Nephron (organoid): Measurements from ENCODE around the gene TRMT44.

ENCODE experiments used
- H3K27ac Mint-ChIP-seq, 3 experiments: 2 replicates each; pipeline ENCODE4 v1.8.0; 2020; ENCODE audit warnings: mixed read lengths in 3 of 3, mild to moderate bottlenecking in 2 of 3, moderate library complexity in 1 of 3
- H3K27me3 Mint-ChIP-seq: 2 replicates; pipeline ENCODE4 v1.8.0; 2021; ENCODE audit warnings: low read depth, mild to moderate bottlenecking, moderate library complexity, mixed read lengths
- H3K36me3 Mint-ChIP-seq: 2 replicates; pipeline ENCODE4 v1.8.0; 2020; ENCODE audit warnings: low read depth, mixed read lengths
- H3K4me1 Mint-ChIP-seq: 2 replicates; pipeline ENCODE4 v1.8.0; 2020; ENCODE audit warnings: mixed read lengths
- H3K4me3 Mint-ChIP-seq, 3 experiments: 2 replicates each; pipeline ENCODE4 v1.8.0; 2020; ENCODE audit warnings: mild to moderate bottlenecking in 3 of 3, mixed read lengths in 3 of 3, moderate library complexity in 2 of 3
- H3K9me3 Mint-ChIP-seq: 2 replicates; pipeline ENCODE4 v1.8.0; 2020; ENCODE audit warnings: mixed read lengths
- CTCF ChIP-seq, 3 experiments: fragments of 200-600 bp; sonication (generic); IDR thresholded peaks; one replicate each; pipeline ENCODE4 v1.5.0; 2021; ENCODE audit warnings: antibody characterized with exemption in 3 of 3; ENCODE audit not compliant: unreplicated experiment in 3 of 3

Gene TRMT44

DNA sequence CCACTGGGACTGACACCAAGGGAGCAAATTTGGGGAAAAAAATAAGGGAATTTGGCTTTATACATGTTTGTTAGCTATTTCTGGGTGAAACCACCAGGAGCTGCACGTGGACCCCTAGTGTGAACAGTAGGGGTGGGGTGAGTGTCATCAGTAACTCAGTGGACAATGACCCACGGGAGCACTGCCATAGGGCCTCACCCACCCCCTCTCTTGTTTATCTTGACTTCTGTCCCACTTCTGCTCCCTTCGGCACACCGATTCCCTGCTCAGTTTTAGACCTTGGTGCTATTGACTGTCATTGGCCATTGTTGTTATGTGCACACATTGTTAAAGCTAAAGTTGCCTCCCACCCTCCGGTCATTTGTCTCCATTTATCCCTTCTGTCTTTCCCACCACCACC, 9.0 kb upstream of the TRMT44 start:
- TF ChIP-seq CTCF (IDR thresholded peaks at IDR 0.05; ENCODE audit: unreplicated experiment in 3 of 3), result no peak
- Mint-ChIP-seq H3K9me3 (no peaks in the 10 kb centered on the region), H3K4me1 (peaks cover 53% of the 10 kb centered on the region), H3K27ac (no peak overlapping the region), H3K27me3 (no peaks in the 10 kb centered on the region), H3K36me3 (peaks cover 2% of the 10 kb centered on the region), H3K4me3 (peak overlapping the region in 1 of 3 experiments; percentile 26)

- Mint-ChIP-seq H3K27ac (peak overlapping the region in 2 of 3 experiments; percentile 21 to 22), H3K4me3 (peak overlapping the region in 1 of 3 experiments; percentile 17), H3K27me3 (no peaks in the 10 kb centered on the region), H3K4me1 (peaks cover 53% of the 10 kb centered on the region), H3K36me3 (no peaks in the 10 kb centered on the region), H3K9me3 (no peaks in the 10 kb centered on the region)
- TF ChIP-seq CTCF (IDR thresholded peaks at IDR 0.05; ENCODE audit: unreplicated experiment in 3 of 3), result no peak
These were observed 7.4 kb upstream of the TRMT44 start for GRCh38 chr4:8433136-8433535.

DNA sequence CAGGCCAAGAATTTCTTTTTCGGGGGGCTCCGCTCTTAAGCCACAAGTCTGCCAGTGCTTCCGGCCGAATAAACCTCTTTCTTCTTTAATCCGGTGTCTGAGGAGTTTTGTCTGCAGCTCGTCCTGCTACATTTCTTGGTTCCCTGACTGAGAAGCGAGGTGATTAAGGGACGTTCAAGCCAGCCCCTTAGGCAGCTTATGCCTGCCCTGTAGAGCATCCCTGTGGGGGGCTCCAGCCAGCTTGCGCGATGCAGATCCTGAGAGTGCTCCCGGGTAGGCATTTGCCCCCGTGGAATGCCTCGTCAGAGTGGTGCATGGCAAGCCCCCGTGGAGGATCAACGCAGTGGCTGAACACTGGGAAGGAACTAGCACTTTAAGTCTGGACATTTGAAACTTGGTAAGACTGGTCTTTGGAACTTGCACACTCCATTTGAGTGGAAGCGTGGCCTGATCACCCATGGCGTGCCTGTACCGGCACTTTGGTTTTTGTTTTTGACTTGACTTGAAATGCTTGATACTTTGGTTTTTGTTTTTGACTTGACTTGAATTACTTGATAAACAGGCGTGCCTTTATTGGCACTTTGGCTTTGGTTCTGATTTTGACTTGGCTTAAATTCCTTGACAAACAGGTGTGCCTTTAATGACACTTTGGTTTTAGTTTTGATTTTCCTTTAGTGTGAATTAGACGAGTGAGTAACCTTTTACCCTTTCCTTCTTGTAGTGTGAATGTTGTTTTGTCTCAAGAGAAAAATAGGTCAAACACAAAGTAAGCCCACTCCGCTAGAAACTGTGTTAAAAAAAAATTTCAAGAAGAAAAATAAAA, 6.1 kb upstream of the TRMT44 start:
- H3K4me3 Mint-ChIP-seq, result peak overlapping the region in 2 of 3 experiments; percentile 13 to 40
- peaks cover 56% of the 10 kb centered on the region for H3K4me1 Mint-ChIP-seq
- H3K27ac Mint-ChIP-seq, result peak overlapping the region in 2 of 3 experiments; percentile 42 to 88
- no peaks in the 10 kb centered on the region for H3K27me3 Mint-ChIP-seq
- no peaks in the 10 kb centered on the region for H3K36me3 Mint-ChIP-seq
- no peak for TF ChIP-seq CTCF (IDR thresholded peaks at IDR 0.05; ENCODE audit: unreplicated experiment in 3 of 3)
- no peaks in the 10 kb centered on the region for H3K9me3 Mint-ChIP-seq

- Mint-ChIP-seq H3K4me1 (peaks cover 68% of the 10 kb centered on the region), H3K36me3 (no peaks in the 10 kb centered on the region), H3K4me3 (peak overlapping the region; percentile 14 to 73 (median 68)), H3K27ac (peak overlapping the region; percentile 59 to 88 (median 86)), H3K9me3 (peaks cover 4% of the 10 kb centered on the region), H3K27me3 (no peaks in the 10 kb centered on the region)
- TF ChIP-seq CTCF (IDR thresholded peaks at IDR 0.05; ENCODE audit: unreplicated experiment in 3 of 3), result no peak
These were observed 4.9 kb upstream of the TRMT44 start for GRCh38 chr4:8435656-8436121.

DNA sequence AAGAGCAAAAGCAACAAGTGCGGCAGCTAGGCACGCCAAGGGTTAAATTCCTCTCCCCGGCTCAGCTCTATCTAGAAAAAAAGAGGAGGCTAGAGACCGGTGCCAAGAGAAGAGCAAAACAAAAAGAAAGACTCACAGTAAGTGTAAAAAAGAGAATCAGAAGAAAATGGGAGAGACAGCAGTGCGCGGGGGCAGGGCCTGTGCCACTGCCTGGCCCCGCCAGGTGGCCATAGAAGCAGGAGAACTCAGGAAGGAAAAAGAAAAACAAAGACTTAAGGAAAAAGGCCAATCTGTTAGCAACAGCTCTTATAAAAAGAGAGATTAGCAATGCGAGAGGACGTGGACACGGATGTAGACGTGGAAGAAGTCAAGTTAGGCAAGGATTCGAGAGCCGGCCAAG, 3.3 kb upstream of the TRMT44 start:
- peaks cover 80% of the 10 kb centered on the region for H3K4me1 Mint-ChIP-seq
- H3K36me3 Mint-ChIP-seq, result no peaks in the 10 kb centered on the region
- peak in 1 of 3 experiments; percentile 12 for TF ChIP-seq CTCF (IDR thresholded peaks at IDR 0.05; ENCODE audit: unreplicated experiment in 3 of 3)
- peak overlapping the region; percentile 95 to 98 (median 98) for H3K27ac Mint-ChIP-seq
- H3K9me3 Mint-ChIP-seq, result peaks cover 4% of the 10 kb centered on the region
- H3K27me3 Mint-ChIP-seq, result no peaks in the 10 kb centered on the region
- H3K4me3 Mint-ChIP-seq, result peak overlapping the region; percentile 79 to 88 (median 84)
